ENCODE data around the gene KIAA0319L. TPM values are rescaled to one million over a fixed set of nuclear protein-coding genes. Genes with fewer than 3 reads are reported as not detected.
A peak's percentile ranks its signal among the peaks of the same experiment; 100 is the strongest.

The KIAA0319L gene
- polyA plus RNA-seq, 1 donor from 2014 or later: 38.1 TPM

DNA sequence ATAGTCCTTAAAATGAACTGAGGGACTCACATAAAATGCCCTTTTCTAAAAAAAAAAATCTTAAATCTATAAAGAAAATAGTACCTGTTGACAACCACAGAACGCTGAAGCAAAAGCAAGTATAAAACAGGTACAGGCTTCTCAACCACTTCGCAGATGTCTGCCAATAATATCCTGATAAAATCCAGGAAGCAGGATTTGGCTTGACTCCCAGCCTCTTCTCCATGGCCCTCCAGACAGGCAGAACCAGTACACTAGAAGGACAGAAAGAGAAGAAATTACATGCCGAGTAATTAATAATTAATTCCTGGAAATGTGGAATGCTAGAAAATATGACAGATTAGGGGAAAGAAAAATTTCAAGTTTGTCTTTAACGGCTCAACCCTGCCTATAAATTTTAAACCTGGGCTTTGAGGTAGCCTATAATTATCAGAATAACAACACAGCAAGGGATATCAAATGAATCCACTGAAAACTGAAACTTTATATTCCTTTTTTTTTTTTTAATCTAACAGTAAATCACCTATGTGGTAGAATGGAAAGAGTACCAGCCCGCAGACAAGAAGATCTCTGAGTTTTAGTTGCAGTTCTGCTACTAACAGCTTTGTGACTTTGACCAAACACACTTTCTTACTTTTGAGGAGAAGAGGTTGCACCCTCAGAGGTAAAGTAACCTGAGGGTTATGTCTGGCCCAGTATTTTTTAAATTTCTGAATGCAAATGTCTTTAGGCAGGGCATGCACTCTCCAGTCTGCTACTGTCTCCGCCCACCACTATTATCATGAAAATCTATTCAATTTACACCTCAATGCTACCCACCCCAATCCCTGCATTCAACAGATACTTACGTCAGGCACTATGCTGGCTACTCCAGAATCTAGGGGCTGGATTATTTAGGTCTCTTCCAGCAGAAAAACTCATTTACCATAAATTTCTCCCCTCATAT is 2.7 kb downstream of the KIAA0319L start:
- no peak overlapping the region for H3K9ac ChIP-seq (ENCODE audit: low read length)
- H3K36me3 ChIP-seq (ENCODE audit: insufficient read depth, low read length): peaks cover 4% of the 10 kb centered on the region
- H4K20me1 ChIP-seq (ENCODE audit: insufficient read depth): no peaks in the 10 kb centered on the region
- no peak overlapping the region for H2AFZ ChIP-seq (ENCODE audit: low read depth, low read length)
- TF ChIP-seq, protein P1, sequence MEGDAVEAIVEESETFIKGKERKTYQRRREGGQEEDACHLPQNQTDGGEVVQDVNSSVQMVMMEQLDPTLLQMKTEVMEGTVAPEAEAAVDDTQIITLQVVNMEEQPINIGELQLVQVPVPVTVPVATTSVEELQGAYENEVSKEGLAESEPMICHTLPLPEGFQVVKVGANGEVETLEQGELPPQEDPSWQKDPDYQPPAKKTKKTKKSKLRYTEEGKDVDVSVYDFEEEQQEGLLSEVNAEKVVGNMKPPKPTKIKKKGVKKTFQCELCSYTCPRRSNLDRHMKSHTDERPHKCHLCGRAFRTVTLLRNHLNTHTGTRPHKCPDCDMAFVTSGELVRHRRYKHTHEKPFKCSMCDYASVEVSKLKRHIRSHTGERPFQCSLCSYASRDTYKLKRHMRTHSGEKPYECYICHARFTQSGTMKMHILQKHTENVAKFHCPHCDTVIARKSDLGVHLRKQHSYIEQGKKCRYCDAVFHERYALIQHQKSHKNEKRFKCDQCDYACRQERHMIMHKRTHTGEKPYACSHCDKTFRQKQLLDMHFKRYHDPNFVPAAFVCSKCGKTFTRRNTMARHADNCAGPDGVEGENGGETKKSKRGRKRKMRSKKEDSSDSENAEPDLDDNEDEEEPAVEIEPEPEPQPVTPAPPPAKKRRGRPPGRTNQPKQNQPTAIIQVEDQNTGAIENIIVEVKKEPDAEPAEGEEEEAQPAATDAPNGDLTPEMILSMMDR (IDR thresholded peaks at IDR 0.05; ENCODE audit: poor library complexity, severe bottlenecking): no peak
- TF ChIP-seq TAF1 (IDR thresholded peaks at IDR 0.05; ENCODE audit: low read depth) (no peak), SMC3 (conservative IDR thresholded peaks at IDR 0.05; ENCODE audit: poor library complexity) (no peak), MXI1 (conservative IDR thresholded peaks at IDR 0.05; ENCODE audit: poor library complexity, severe bottlenecking) (no peak), EP300 (conservative IDR thresholded peaks at IDR 0.05; ENCODE audit: poor library complexity, severe bottlenecking) (no peak), POLR2AphosphoS5 (IDR thresholded peaks at IDR 0.05) (no peak), EZH2 (IDR thresholded peaks at IDR 0.05; ENCODE audit: borderline replicate concordance, insufficient read depth, low read length, poor library complexity, severe bottlenecking) (no peak), RAD21 (conservative IDR thresholded peaks at IDR 0.05) (no peak)
- TF ChIP-seq, protein P2, sequence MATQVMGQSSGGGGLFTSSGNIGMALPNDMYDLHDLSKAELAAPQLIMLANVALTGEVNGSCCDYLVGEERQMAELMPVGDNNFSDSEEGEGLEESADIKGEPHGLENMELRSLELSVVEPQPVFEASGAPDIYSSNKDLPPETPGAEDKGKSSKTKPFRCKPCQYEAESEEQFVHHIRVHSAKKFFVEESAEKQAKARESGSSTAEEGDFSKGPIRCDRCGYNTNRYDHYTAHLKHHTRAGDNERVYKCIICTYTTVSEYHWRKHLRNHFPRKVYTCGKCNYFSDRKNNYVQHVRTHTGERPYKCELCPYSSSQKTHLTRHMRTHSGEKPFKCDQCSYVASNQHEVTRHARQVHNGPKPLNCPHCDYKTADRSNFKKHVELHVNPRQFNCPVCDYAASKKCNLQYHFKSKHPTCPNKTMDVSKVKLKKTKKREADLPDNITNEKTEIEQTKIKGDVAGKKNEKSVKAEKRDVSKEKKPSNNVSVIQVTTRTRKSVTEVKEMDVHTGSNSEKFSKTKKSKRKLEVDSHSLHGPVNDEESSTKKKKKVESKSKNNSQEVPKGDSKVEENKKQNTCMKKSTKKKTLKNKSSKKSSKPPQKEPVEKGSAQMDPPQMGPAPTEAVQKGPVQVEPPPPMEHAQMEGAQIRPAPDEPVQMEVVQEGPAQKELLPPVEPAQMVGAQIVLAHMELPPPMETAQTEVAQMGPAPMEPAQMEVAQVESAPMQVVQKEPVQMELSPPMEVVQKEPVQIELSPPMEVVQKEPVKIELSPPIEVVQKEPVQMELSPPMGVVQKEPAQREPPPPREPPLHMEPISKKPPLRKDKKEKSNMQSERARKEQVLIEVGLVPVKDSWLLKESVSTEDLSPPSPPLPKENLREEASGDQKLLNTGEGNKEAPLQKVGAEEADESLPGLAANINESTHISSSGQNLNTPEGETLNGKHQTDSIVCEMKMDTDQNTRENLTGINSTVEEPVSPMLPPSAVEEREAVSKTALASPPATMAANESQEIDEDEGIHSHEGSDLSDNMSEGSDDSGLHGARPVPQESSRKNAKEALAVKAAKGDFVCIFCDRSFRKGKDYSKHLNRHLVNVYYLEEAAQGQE (IDR thresholded peaks at IDR 0.05; ENCODE audit: borderline replicate concordance): no peak
- no peaks in the 10 kb centered on the region for H3K9me3 ChIP-seq (ENCODE audit: low read length)
- no peaks in the 10 kb centered on the region for H3K9me2 ChIP-seq (ENCODE audit: insufficient read depth, low read length)
- H3K27ac ChIP-seq (ENCODE audit: low read length): no peak overlapping the region
- no peak overlapping the region for H3K4me2 ChIP-seq (ENCODE audit: low read length)
- peak overlapping the region; percentile 93 for H3K4me3 ChIP-seq (ENCODE audit: low read length)
- peaks cover 18% of the 10 kb centered on the region for H3K79me2 ChIP-seq (replicated peaks; ENCODE audit: insufficient read depth, low read length)
- H3F3A ChIP-seq (ENCODE audit: insufficient read depth, low read length, poor library complexity, severe bottlenecking): peaks cover 5% of the 10 kb centered on the region
- no peaks in the 10 kb centered on the region for H3K27me3 ChIP-seq (ENCODE audit: insufficient read depth, low read depth, low read length)

DNA sequence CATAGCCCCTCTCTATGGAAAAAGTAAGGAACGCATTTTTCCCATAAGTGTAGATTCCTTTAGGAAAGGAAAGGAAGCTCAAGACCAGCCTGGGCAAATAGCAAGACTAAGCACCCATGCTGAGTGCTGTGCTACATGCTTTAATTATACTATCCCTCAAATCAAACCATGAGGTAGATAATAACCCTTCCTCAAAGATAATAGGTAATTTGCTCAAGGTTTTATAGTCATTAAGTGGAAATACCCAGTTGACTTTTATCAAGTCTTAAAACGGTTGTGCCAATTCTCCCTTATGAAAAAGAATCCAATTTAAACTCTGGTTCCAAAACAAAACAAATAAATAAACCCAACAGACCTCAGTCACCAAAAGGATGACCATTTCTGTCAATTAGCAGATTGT is 3.4 kb downstream of the KIAA0319L start:
- no peak for TF ChIP-seq MXI1 (conservative IDR thresholded peaks at IDR 0.05; ENCODE audit: poor library complexity, severe bottlenecking)
- TF ChIP-seq EZH2 (IDR thresholded peaks at IDR 0.05; ENCODE audit: borderline replicate concordance, insufficient read depth, low read length, poor library complexity, severe bottlenecking): no peak
- TF ChIP-seq, protein P1 (IDR thresholded peaks at IDR 0.05; ENCODE audit: poor library complexity, severe bottlenecking): no peak
- TF ChIP-seq SMC3 (conservative IDR thresholded peaks at IDR 0.05; ENCODE audit: poor library complexity): no peak
- no peak for TF ChIP-seq EP300 (conservative IDR thresholded peaks at IDR 0.05; ENCODE audit: poor library complexity, severe bottlenecking)
- TF ChIP-seq, protein P2 (IDR thresholded peaks at IDR 0.05; ENCODE audit: borderline replicate concordance): no peak
- no peak overlapping the region for H3K4me3 ChIP-seq (ENCODE audit: low read length)
- H3K9me3 ChIP-seq (ENCODE audit: low read length): no peaks in the 10 kb centered on the region
- no peak overlapping the region for H2AFZ ChIP-seq (ENCODE audit: low read depth, low read length)
- H3K79me2 ChIP-seq (replicated peaks; ENCODE audit: insufficient read depth, low read length): peaks cover 18% of the 10 kb centered on the region
- H3K27ac ChIP-seq (ENCODE audit: low read length): no peak overlapping the region
- H4K20me1 ChIP-seq (ENCODE audit: insufficient read depth): no peaks in the 10 kb centered on the region
- H3K9me2 ChIP-seq (ENCODE audit: insufficient read depth, low read length): no peaks in the 10 kb centered on the region
- no peaks in the 10 kb centered on the region for H3F3A ChIP-seq (ENCODE audit: insufficient read depth, low read length, poor library complexity, severe bottlenecking)
- H3K9ac ChIP-seq (ENCODE audit: low read length): no peak overlapping the region
- no peaks in the 10 kb centered on the region for H3K27me3 ChIP-seq (ENCODE audit: insufficient read depth, low read depth, low read length)
- H3K4me2 ChIP-seq (ENCODE audit: low read length): no peak overlapping the region
- H3K36me3 ChIP-seq (ENCODE audit: insufficient read depth, low read length): peaks cover 4% of the 10 kb centered on the region
